Astrocyte (in vitro differentiated cells and primary cell): ENCODE measurements around the gene PKD1L1. TPM values are rescaled to one million over a fixed set of nuclear protein-coding genes. Genes with fewer than 3 reads are reported as not detected.

Experiments used
- DNase-seq: peaks from one replicate; pipeline ENCODE4 v3.0.0-alpha.2; 2010; ENCODE audit warnings: low read depth
- FAIRE-seq: peaks from 2 replicates; lab custom pipeline; 2011; peaks lifted over from hg19 to GRCh38; lab: Jason Lieb, UNC
- H2AFZ ChIP-seq: 2 replicates; pipeline ENCODE4 v1.6.0; 2012; ENCODE audit warnings: low read depth, low read length, inconsistent platforms
- H3K27ac ChIP-seq: 2 replicates; pipeline ENCODE4 v1.5.1; 2011; ENCODE audit warnings: low read depth, low read length, inconsistent platforms
- H3K27me3 ChIP-seq: 2 replicates; pipeline ENCODE4 v1.6.0; 2011; ENCODE audit warnings: low read length, inconsistent platforms; ENCODE audit not compliant: insufficient read depth
- H3K36me3 ChIP-seq: 2 replicates; pipeline ENCODE4 v1.5.1; 2011; ENCODE audit warnings: low read length, inconsistent platforms; ENCODE audit not compliant: insufficient read depth
- H3K4me1 ChIP-seq: 2 replicates; pipeline ENCODE4 v1.5.1; 2011; ENCODE audit warnings: low read length, inconsistent platforms; ENCODE audit not compliant: insufficient read depth
- H3K4me2 ChIP-seq: 2 replicates; pipeline ENCODE4 v1.6.0; 2012; ENCODE audit warnings: low read length, inconsistent platforms
- H3K4me3 ChIP-seq: 2 replicates; pipeline ENCODE4 v1.5.1; 2011; ENCODE audit warnings: low read depth, mild to moderate bottlenecking, low read length, inconsistent platforms; ENCODE audit not compliant: insufficient read depth
- H3K79me2 ChIP-seq: 2 replicates; pipeline ENCODE4 v1.6.0; 2012; ENCODE audit warnings: mild to moderate bottlenecking, low read length, inconsistent platforms; ENCODE audit not compliant: insufficient read depth
- H3K9ac ChIP-seq: 2 replicates; pipeline ENCODE4 v1.6.0; 2012; ENCODE audit warnings: mild to moderate bottlenecking, low read length, inconsistent platforms
- H3K9me3 ChIP-seq: 2 replicates; pipeline ENCODE4 v1.5.1; 2012; ENCODE audit warnings: low read depth, mild to moderate bottlenecking, low read length, inconsistent platforms; ENCODE audit not compliant: insufficient read depth
- H4K20me1 ChIP-seq: 2 replicates; pipeline ENCODE4 v1.6.0; 2012; ENCODE audit warnings: low read length, inconsistent platforms; ENCODE audit not compliant: insufficient read depth
- H3K27ac Mint-ChIP-seq: one replicate; pipeline ENCODE4 v1.8.0; 2021; ENCODE audit warnings: mild to moderate bottlenecking, mixed read lengths; ENCODE audit not compliant: unreplicated experiment
- H3K27me3 Mint-ChIP-seq: one replicate; pipeline ENCODE4 v1.8.0; 2021; ENCODE audit warnings: low read depth, mixed read lengths; ENCODE audit not compliant: unreplicated experiment
- H3K36me3 Mint-ChIP-seq: one replicate; pipeline ENCODE4 v1.8.0; 2021; ENCODE audit warnings: low read depth, mixed read lengths; ENCODE audit not compliant: unreplicated experiment
- H3K4me1 Mint-ChIP-seq: one replicate; pipeline ENCODE4 v1.8.0; 2021; ENCODE audit warnings: low read depth, mixed read lengths; ENCODE audit not compliant: unreplicated experiment
- H3K4me3 Mint-ChIP-seq: one replicate; pipeline ENCODE4 v1.8.0; 2021; ENCODE audit warnings: mild to moderate bottlenecking, moderate library complexity, mixed read lengths; ENCODE audit not compliant: unreplicated experiment
- H3K9me3 Mint-ChIP-seq: one replicate; pipeline ENCODE4 v1.8.0; 2021; ENCODE audit warnings: mild to moderate bottlenecking, mixed read lengths; ENCODE audit not compliant: unreplicated experiment
- EZH2 ChIP-seq: IDR thresholded peaks from 2 replicates; pipeline ENCODE4 v1.6.1; 2012; ENCODE audit warnings: mild to moderate bottlenecking, low read length, inconsistent platforms; ENCODE audit not compliant: insufficient read depth
- total RNA-seq: library from RNA; stranded (reverse); gene quantifications from 2 replicates; pipeline ENCODE4 v1.2.1, GENCODE V29; 2021
- TF ChIP-seq, protein P1 (sequence below): IDR thresholded peaks from 2 replicates; pipeline ENCODE4 v1.5.1; 2011; ENCODE audit warnings: low read depth, mild to moderate bottlenecking, inconsistent platforms, low read length, moderate library complexity; ENCODE audit not compliant: insufficient read depth

PKD1L1 gene
- total RNA-seq, 1 donor from 2014 or later: 0.39 TPM

DNA sequence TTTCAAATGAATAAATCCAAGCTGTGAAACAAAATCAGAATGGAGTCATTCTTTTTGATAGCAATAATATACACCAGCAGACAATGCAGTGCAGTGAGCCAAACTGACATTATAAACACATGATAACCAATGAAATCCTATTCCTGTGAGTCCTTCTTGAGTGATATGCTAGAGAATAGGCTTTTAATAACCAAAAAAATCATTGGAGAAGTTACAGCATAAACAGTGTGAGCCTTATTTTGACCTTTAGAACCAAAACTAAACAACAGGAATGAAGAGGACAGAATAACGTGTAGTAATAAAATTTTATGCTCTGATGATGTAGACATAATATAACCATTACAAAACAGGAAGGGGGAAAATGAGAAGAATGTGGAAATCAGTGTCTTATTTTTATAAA, 22.5 kb upstream of the PKD1L1 start:
- Histone ChIP-seq H3K9me3 (no peaks in the 10 kb centered on the region), H3K4me1 (no peaks in the 10 kb centered on the region), H4K20me1 (peaks cover 3% of the 10 kb centered on the region), H3K79me2 (no peaks in the 10 kb centered on the region), H3K4me3 (no peak overlapping the region), H3K9ac (no peak overlapping the region), H3K4me2 (no peak overlapping the region), H3K27ac (no peak overlapping the region), H3K36me3 (peaks cover 52% of the 10 kb centered on the region), H2AFZ (no peak overlapping the region), H3K27me3 (no peaks in the 10 kb centered on the region)
- Mint-ChIP-seq H3K36me3 (peaks cover 17% of the 10 kb centered on the region), H3K4me1 (peaks cover 5% of the 10 kb centered on the region), H3K27ac (no peak overlapping the region), H3K4me3 (no peak overlapping the region), H3K9me3 (no peaks in the 10 kb centered on the region), H3K27me3 (no peaks in the 10 kb centered on the region)
- TF ChIP-seq, protein P1, sequence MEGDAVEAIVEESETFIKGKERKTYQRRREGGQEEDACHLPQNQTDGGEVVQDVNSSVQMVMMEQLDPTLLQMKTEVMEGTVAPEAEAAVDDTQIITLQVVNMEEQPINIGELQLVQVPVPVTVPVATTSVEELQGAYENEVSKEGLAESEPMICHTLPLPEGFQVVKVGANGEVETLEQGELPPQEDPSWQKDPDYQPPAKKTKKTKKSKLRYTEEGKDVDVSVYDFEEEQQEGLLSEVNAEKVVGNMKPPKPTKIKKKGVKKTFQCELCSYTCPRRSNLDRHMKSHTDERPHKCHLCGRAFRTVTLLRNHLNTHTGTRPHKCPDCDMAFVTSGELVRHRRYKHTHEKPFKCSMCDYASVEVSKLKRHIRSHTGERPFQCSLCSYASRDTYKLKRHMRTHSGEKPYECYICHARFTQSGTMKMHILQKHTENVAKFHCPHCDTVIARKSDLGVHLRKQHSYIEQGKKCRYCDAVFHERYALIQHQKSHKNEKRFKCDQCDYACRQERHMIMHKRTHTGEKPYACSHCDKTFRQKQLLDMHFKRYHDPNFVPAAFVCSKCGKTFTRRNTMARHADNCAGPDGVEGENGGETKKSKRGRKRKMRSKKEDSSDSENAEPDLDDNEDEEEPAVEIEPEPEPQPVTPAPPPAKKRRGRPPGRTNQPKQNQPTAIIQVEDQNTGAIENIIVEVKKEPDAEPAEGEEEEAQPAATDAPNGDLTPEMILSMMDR: no peak
- no peak for TF ChIP-seq EZH2
- FAIRE-seq: no peak
- no peak for DNase-seq

DNA sequence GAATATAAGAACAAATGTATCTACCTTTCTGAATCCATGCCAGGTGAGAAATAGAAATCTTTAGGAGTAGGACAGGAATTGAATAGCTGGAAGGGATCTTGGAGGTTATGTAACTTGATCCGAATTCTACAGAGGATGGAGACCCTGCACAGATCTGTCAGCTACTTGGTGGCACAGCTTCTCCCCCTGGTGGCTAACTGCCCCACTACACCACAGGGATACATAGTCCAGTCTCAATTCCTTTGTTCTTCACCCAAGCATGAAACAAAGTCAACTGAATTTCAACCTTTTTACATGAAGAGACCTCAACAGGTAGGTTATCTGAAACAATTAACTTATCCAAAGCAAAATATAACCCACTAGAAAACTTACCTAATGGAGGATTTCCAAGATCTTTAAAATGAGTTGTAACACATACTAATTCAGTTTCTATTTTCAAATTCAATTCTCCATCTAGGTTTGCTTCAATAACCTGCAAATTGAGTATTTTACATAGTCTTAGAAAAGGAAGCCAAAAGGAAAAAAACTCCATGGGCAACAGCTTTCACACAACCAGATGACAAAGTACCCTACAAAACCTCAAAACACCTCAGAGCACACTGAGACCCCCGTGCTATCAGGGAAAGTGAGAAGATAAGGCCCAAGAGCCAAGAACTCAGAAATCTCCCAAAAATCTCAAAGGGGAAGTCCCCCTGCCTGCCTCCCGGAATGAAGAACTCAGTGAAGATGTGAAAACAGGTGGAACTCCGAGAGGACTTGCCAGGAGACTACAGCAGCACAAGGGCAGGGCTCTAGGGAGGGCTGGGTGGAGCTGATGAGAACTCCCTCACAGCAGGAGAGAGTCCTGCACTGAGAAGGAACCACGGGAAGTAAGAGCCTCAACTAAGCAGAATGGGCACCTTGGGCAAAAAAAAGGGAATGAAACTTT, 20.8 kb upstream of the PKD1L1 start:
- FAIRE-seq (peak; percentile 74), DNase-seq (peak; percentile 45)
- H3K4me1 Mint-ChIP-seq: peaks cover 5% of the 10 kb centered on the region
- Histone ChIP-seq H3K79me2 (no peaks in the 10 kb centered on the region), H3K27ac (no peak overlapping the region), H4K20me1 (peaks cover 3% of the 10 kb centered on the region), H3K9me3 (no peaks in the 10 kb centered on the region), H3K36me3 (peaks cover 52% of the 10 kb centered on the region), H3K4me2 (no peak overlapping the region), H3K4me3 (no peak overlapping the region), H3K9ac (peak overlapping the region; percentile 29), H3K27me3 (no peaks in the 10 kb centered on the region), H3K4me1 (no peaks in the 10 kb centered on the region), H2AFZ (no peak overlapping the region)
- no peak overlapping the region for H3K4me3 Mint-ChIP-seq
- H3K36me3 Mint-ChIP-seq: peaks cover 30% of the 10 kb centered on the region
- TF ChIP-seq, protein P1: peak; percentile 98
- no peak for TF ChIP-seq EZH2
- H3K27ac Mint-ChIP-seq: peak overlapping the region; percentile 28
- H3K27me3 Mint-ChIP-seq: no peaks in the 10 kb centered on the region
- no peaks in the 10 kb centered on the region for H3K9me3 Mint-ChIP-seq

DNA sequence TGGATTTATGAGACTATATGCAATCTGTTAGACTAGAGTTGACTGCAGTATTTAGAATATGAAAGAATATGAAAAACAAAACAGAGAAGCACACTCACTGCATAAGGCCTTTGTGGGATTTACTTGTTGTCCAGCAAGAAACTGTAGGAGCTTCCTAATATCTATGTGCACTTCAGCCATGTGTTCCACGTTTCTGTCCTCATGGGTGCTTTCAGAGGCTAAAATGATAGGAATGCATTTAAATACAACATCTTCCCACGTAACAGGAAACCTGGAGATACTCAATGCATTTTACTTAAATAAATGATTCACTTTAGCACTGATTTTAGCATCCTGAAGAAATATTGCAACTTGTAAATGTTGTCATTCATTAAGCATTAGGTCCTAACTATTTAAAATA, 19.4 kb upstream of the PKD1L1 start:
- Histone ChIP-seq H4K20me1 (peaks cover 3% of the 10 kb centered on the region), H3K4me3 (no peak overlapping the region), H3K79me2 (no peaks in the 10 kb centered on the region), H3K4me2 (no peak overlapping the region), H3K9ac (no peak overlapping the region), H2AFZ (no peak overlapping the region), H3K9me3 (no peaks in the 10 kb centered on the region), H3K27me3 (no peaks in the 10 kb centered on the region), H3K36me3 (peaks cover 46% of the 10 kb centered on the region), H3K4me1 (no peaks in the 10 kb centered on the region), H3K27ac (no peak overlapping the region)
- TF ChIP-seq, protein P1: no peak
- TF ChIP-seq EZH2: no peak
- H3K27ac Mint-ChIP-seq: no peak overlapping the region
- H3K4me3 Mint-ChIP-seq: no peak overlapping the region
- peaks cover under 1% of the 10 kb centered on the region for H3K9me3 Mint-ChIP-seq
- no peaks in the 10 kb centered on the region for H3K27me3 Mint-ChIP-seq
- peaks cover 31% of the 10 kb centered on the region for H3K36me3 Mint-ChIP-seq
- FAIRE-seq (no peak), DNase-seq (no peak)
- H3K4me1 Mint-ChIP-seq: peaks cover 5% of the 10 kb centered on the region
